Left lung (tissue), 10 donors: ENCODE measurements around the gene SLC6A3. TPM values are rescaled to one million over a fixed set of nuclear protein-coding genes. Genes with fewer than 3 reads are reported as not detected.

Source experiments
- ATAC-seq: fragments of 200-7000 bp; cut with Tn5 transposase; one replicate; pipeline ENCODE4 v1.9.1; 2020; ENCODE audit warnings: moderate library complexity
- DNase-seq, 4 donors: peaks; one replicate each; pipeline ENCODE4 v3.0.0-alpha.2; 2013 to 2020
- H3K27ac ChIP-seq, 2 donors: fragments of 200-600 bp; sonication (generic) in 1 of 2; one replicate each; pipeline versions ENCODE4 v1.5.0 to v1.8.0; 2020 to 2021
- H3K27me3 ChIP-seq, 2 donors: fragments of 200-600 bp; sonication (generic) in 1 of 2; one replicate each; pipeline versions ENCODE4 v1.5.0 to v1.8.0; 2020 to 2021
- H3K36me3 ChIP-seq, 2 donors: fragments of 200-600 bp; sonication (generic) in 1 of 2; one replicate each; pipeline versions ENCODE4 v1.5.0 to v1.8.0; 2020 to 2021
- H3K4me1 ChIP-seq, 2 donors: fragments of 200-600 bp; one replicate each; pipeline ENCODE4 v1.8.0; 2021
- H3K4me3 ChIP-seq, 2 donors: fragments of 200-600 bp; sonication (generic) in 1 of 2; one replicate each; pipeline versions ENCODE4 v1.5.0 to v1.8.0; 2020 to 2021; ENCODE audit warnings: mild to moderate bottlenecking in 1 of 2
- H3K9me3 ChIP-seq, 2 donors: fragments of 200-600 bp; sonication (generic) in 1 of 2; one replicate each; pipeline versions ENCODE4 v1.5.0 to v1.8.0; 2020 to 2021
- CTCF ChIP-seq, 2 donors: fragments of 200-600 bp; sonication (generic) in 1 of 2; IDR thresholded peaks; one replicate each; pipeline versions ENCODE4 v1.5.0 to v1.8.0; 2021; ENCODE audit warnings: antibody characterized with exemption in 2 of 2
- intact Hi-C, 2 donors: fragments of 100-400 bp; cut with DNase I; formaldehyde crosslinking; loops; one replicate each; pipeline versions ENCODE4 v1.11.2 to v1.14.2; 2022
- polyA plus RNA-seq, 6 donors: library from polyadenylated mRNA; unstranded; fragments of 120-200 nt; gene quantifications; one replicate each; pipeline ENCODE4 v1.2.1, GENCODE V29; 2013; ENCODE audit not compliant: insufficient read length in 6 of 6
- total RNA-seq, 2 donors: library from RNA; stranded (reverse); fragmentation: NEBNext Ultra II Directional; extraction: Animal tissue kit (Norgen Biotek cat#: 25700); gene quantifications; one replicate each; pipeline ENCODE4 v1.2.1, GENCODE V29; 2021
- donor health status: DM: no; HTN: yes; CAD: no.
- donor health status: DM: no; HTN: no; CAD: no.

Gene SLC6A3
- total and polyA plus RNA-seq, 8 donors: 0.10 to 4.5 (median 2.8) TPM

GRCh38 chr5:1387876-1388275, 57.4 kb downstream of the SLC6A3 start:
- Histone ChIP-seq H3K9me3 (no peaks in the 10 kb centered on the region), H3K27me3 (peaks cover 0 to 56% of the 10 kb centered on the region in 2 donors), H3K36me3 (no peaks in the 10 kb centered on the region), H3K4me3 (no peak overlapping the region), H3K27ac (no peak overlapping the region), H3K4me1 (peaks cover 5 to 14% of the 10 kb centered on the region in 2 donors)
- no peak for DNase-seq
- TF ChIP-seq CTCF (IDR thresholded peaks at IDR 0.05): no peak
- intact Hi-C loops: no loop called here
- ATAC-seq: no peak

- ATAC-seq: no peak
- DNase-seq: no peak
- peaks cover 0 to 49% of the 10 kb centered on the region in 2 donors for H3K27me3 ChIP-seq
- H3K9me3 ChIP-seq: no peaks in the 10 kb centered on the region
- no peak overlapping the region for H3K27ac ChIP-seq
- no peak for TF ChIP-seq CTCF (IDR thresholded peaks at IDR 0.05)
- no peak overlapping the region for H3K4me3 ChIP-seq
- intact Hi-C loops: no loop called here
- no peaks in the 10 kb centered on the region for H3K36me3 ChIP-seq
- H3K4me1 ChIP-seq: peaks cover 5 to 14% of the 10 kb centered on the region in 2 donors
Measured at GRCh38 chr5:1387059-1387755, 58.0 kb downstream of the SLC6A3 start.

- H3K9me3 ChIP-seq: no peaks in the 10 kb centered on the region
- ATAC-seq (peak; percentile 88), DNase-seq (peak; percentile 27 to 90 (median 74))
- peak overlapping the region; percentile 78 to 82 for H3K27ac ChIP-seq
- peaks cover 5 to 14% of the 10 kb centered on the region in 2 donors for H3K4me1 ChIP-seq
- intact Hi-C loops: no loop called here
- TF ChIP-seq CTCF (IDR thresholded peaks at IDR 0.05): no peak
- peaks cover 0 to 40% of the 10 kb centered on the region in 2 donors for H3K27me3 ChIP-seq
- peak overlapping the region; percentile 54 to 64 for H3K4me3 ChIP-seq
- no peaks in the 10 kb centered on the region for H3K36me3 ChIP-seq
Measured at GRCh38 chr5:1386274-1386717, 58.9 kb downstream of the SLC6A3 start.

GRCh38 chr5:1385395-1386273, 59.6 kb downstream of the SLC6A3 start:
- intact Hi-C loops: no loop called here
- DNase-seq: peak; percentile 43 to 99 (median 85)
- TF ChIP-seq CTCF (IDR thresholded peaks at IDR 0.05): no peak
- Histone ChIP-seq H3K27ac (peak overlapping the region; percentile 78 to 82), H3K9me3 (no peaks in the 10 kb centered on the region), H3K4me3 (peak overlapping the region; percentile 54 to 64), H3K36me3 (no peaks in the 10 kb centered on the region), H3K4me1 (peaks cover 5 to 18% of the 10 kb centered on the region in 2 donors), H3K27me3 (peaks cover 0 to 40% of the 10 kb centered on the region in 2 donors)
- peak; percentile 98 for ATAC-seq

- no peak overlapping the region for H3K27ac ChIP-seq
- peaks cover 0 to 46% of the 10 kb centered on the region in 2 donors for H3K27me3 ChIP-seq
- intact Hi-C loops: no loop called here
- no peak for TF ChIP-seq CTCF (IDR thresholded peaks at IDR 0.05)
- no peaks in the 10 kb centered on the region for H3K36me3 ChIP-seq
- ATAC-seq (no peak), DNase-seq (peak in 1 of 4 donors; percentile 60)
- H3K4me1 ChIP-seq: peaks cover 5 to 23% of the 10 kb centered on the region in 2 donors
- H3K4me3 ChIP-seq: no peak overlapping the region
- H3K9me3 ChIP-seq: no peaks in the 10 kb centered on the region
Measured at GRCh38 chr5:1384521-1384920, 60.7 kb downstream of the SLC6A3 start.
